GM12864 (cell line): Measurements from ENCODE around the gene PCSK6.

ENCODE experiments used
- DNase-seq: peaks from one replicate; pipeline ENCODE4 v3.0.0-alpha.2; 2011; ENCODE audit warnings: low read depth
- H3K4me3 ChIP-seq: 2 replicates; pipeline ENCODE4 v1.5.1; 2011; ENCODE audit warnings: mild to moderate bottlenecking, low read depth, low read length, control low read depth
- CTCF ChIP-seq: IDR thresholded peaks from 2 replicates; pipeline ENCODE4 v1.5.1; 2011; ENCODE audit warnings: low read depth, mild to moderate bottlenecking, moderate library complexity, low read length, control low read depth, inconsistent platforms; ENCODE audit errors: missing control alignments

PCSK6 gene

DNA sequence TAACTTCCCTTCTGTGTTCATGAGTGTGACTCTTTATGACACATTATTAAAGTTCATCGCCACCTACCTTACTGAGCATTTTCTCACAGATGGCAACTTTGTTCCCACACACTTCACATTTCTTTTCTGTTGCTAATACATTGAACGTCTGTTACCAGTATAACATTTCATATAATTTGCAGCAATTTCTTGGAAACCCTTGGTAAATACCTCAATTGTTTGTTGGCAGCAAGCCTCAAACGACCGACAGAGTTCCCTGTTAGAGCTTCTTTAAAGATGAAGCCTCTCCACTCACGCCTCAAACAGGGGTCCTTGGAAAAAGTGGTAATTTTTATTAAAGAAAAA is 234.5 kb downstream of the PCSK6 start:
- no peak overlapping the region for H3K4me3 ChIP-seq
- no peak for TF ChIP-seq CTCF
- DNase-seq = no peak

- no peak for TF ChIP-seq CTCF
- DNase-seq = no peak
- no peak overlapping the region for H3K4me3 ChIP-seq
Observed at GRCh38 chr15:101254157-101255050, 235.1 kb downstream of the PCSK6 start.
